GM12891 (cell line): ENCODE data around the gene HINFP.

Source experiments
- PAX5 ChIP-seq: IDR thresholded peaks from 2 replicates; pipeline ENCODE4 v1.6.1; 2011; ENCODE audit warnings: low read length, moderate library complexity, mild to moderate bottlenecking; ENCODE audit not compliant: insufficient read depth, severe bottlenecking
- POLR2A ChIP-seq: IDR thresholded peaks from 2 replicates; pipeline ENCODE4 v1.6.1; 2011; ENCODE audit warnings: low read depth, low read length, control low read depth
- POLR2AphosphoS5 ChIP-seq: IDR thresholded peaks from 2 replicates; pipeline ENCODE4 v1.6.1; 2011; ENCODE audit warnings: low read depth, low read length, control low read depth
- POU2F2 ChIP-seq: IDR thresholded peaks from 2 replicates; pipeline ENCODE4 v1.6.1; 2011; ENCODE audit warnings: low read depth, mild to moderate bottlenecking, control low read depth, low read length, moderate library complexity
- SPI1 ChIP-seq: IDR thresholded peaks from 2 replicates; pipeline ENCODE4 v1.6.1; 2011; ENCODE audit warnings: low read depth, low read length, control low read depth
- TAF1 ChIP-seq: IDR thresholded peaks from 2 replicates; pipeline ENCODE4 v1.6.1; 2011; ENCODE audit warnings: low read depth, low read length, control low read depth

DNA sequence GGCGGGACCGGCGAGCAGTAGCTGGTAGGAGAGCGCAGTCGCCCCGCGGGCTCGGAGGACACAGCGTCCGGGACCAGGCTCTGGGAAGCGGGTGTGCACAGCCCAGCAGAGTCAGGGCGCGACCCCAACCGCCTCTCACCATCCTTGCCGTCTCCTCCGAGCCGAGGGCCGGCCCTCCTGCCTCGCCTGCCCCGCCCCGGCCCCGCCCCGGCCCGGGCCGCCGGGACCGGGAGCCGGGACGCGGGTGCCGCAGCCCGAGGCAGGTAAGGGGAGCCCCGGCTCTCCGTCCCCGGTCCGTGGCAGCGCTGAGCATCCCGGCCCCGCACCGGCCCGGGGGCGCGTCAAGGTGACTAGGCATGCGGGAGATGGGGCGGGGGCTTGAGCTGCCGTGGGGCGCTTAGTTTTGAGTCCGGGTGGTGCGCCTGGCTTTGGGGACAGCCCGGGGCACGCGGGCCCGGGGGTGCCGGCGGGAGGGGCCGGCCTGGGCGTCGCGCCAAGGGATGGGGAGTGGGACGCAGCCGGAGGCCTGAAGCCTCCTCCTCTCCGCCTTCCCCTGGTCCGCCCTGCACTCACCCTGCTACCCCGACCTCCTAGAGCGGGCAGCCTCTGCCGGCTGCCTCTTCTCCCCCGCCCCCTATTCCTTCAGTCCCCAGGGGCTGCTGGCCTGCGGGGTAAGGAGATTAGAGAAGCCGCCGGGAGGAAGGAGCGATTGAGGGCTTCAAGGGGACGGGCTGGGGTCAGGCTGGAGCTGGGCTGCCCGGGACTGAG lies 27.8 kb downstream of the HINFP start, which contains the start of gene ABCG4:
- TF ChIP-seq POLR2A (no peak), POLR2AphosphoS5 (no peak), SPI1 (no peak), POU2F2 (no peak), TAF1 (no peak), PAX5 (no peak)
